ENCODE results near the gene LCORL. TPM values are rescaled to one million over a fixed set of nuclear protein-coding genes. Genes with fewer than 3 reads are reported as not detected.

Gene LCORL
- polyA plus RNA-seq, 2 of the 4 experiments (the other 2 are of a cell fraction), result 6.4 to 9.7 TPM

- TF ChIP-seq CBX8 (IDR thresholded peaks at IDR 0.05), result no peak
These were observed 97.4 kb downstream of the LCORL start (continued) for GRCh38 chr4:17924189-17924588.

GRCh38 chr4:17921451-17921850, 100.1 kb downstream of the LCORL start:
- Histone ChIP-seq H3K4me1 (no peaks in the 10 kb centered on the region), H3K27ac (no peak overlapping the region), H3K4me3 (no peak overlapping the region), H3K4me2 (no peak overlapping the region), H3K9me3 (no peaks in the 10 kb centered on the region)
- TF ChIP-seq MAFK (IDR thresholded peaks at IDR 0.05; ENCODE audit: partially characterized antibody) (no peak), BCL3 (IDR thresholded peaks at IDR 0.05) (no peak), NPAS2 (CRISPR knock-in tag; IDR thresholded peaks at IDR 0.05; ENCODE audit: borderline replicate concordance) (no peak), FOXS1 (CRISPR knock-in tag; IDR thresholded peaks at IDR 0.05) (no peak), TFCP2L1 (CRISPR knock-in tag; IDR thresholded peaks at IDR 0.05) (no peak), REST (IDR thresholded peaks at IDR 0.05) (no peak), SREBF2 (IDR thresholded peaks at IDR 0.05) (no peak), POLR2A (IDR thresholded peaks at IDR 0.05; ENCODE audit: low read length) (no peak), HMGXB4 (CRISPR knock-in tag; IDR thresholded peaks at IDR 0.05; ENCODE audit: borderline replicate concordance) (no peak), MAX (IDR thresholded peaks at IDR 0.05) (no peak), ESRRA (IDR thresholded peaks at IDR 0.05; ENCODE audit: borderline replicate concordance, low read length) (no peak), KDM1A (IDR thresholded peaks at IDR 0.05; ENCODE audit: low read depth) (no peak), MAZ (IDR thresholded peaks at IDR 0.05; ENCODE audit: borderline replicate concordance, low read depth, low read length) (no peak), NR3C1 (IDR thresholded peaks at IDR 0.05) (no peak), FOSB (CRISPR knock-in tag; IDR thresholded peaks at IDR 0.05) (no peak), EHMT2 (IDR thresholded peaks at IDR 0.05; ENCODE audit: low read depth) (no peak), CBX2 (IDR thresholded peaks at IDR 0.05; ENCODE audit: borderline replicate concordance, low read depth) (no peak)
- ATAC-seq (no peak), FAIRE-seq (no peak), DNase-seq (ENCODE audit: low read depth in 1 of 2, low spot score in 1 of 2) (no peak)
- 85% methylated on average over 1 of the region's 1 CpG for WGBS (ENCODE audit: missing lambda C conversion rate)
- POLR2A ChIA-PET, result no interaction called here
- CTCF ChIA-PET, result no interaction called here

- ChIA-PET POLR2A (no interaction called here), CTCF (no interaction called here)
- Histone ChIP-seq H3K4me1 (no peaks in the 10 kb centered on the region), H3K4me2 (no peak overlapping the region), H3K4me3 (no peak overlapping the region), H3K9me3 (no peaks in the 10 kb centered on the region), H3K27ac (no peak overlapping the region)
- ATAC-seq (no peak), DNase-seq (ENCODE audit: low read depth in 1 of 2, low spot score in 1 of 2) (no peak), FAIRE-seq (no peak)
- 86% methylated on average over 1 of the region's 1 CpG for WGBS (ENCODE audit: missing lambda C conversion rate)
- TF ChIP-seq RFX5 (IDR thresholded peaks at IDR 0.05) (no peak), CBX8 (IDR thresholded peaks at IDR 0.05) (no peak), RNF2 (IDR thresholded peaks at IDR 0.05; ENCODE audit: borderline replicate concordance, low read depth) (no peak), HDAC2 (IDR thresholded peaks at IDR 0.05) (no peak), NFE2L2 (conservative IDR thresholded peaks at IDR 0.05; ENCODE audit: low read length) (no peak), CBX2 (IDR thresholded peaks at IDR 0.05; ENCODE audit: borderline replicate concordance, low read depth) (no peak), GATA3 (IDR thresholded peaks at IDR 0.05; ENCODE audit: borderline replicate concordance) (no peak), E2F6 (IDR thresholded peaks at IDR 0.05; ENCODE audit: borderline replicate concordance, low read depth) (no peak), RAD21 (conservative IDR thresholded peaks at IDR 0.05 in 1 of 2, IDR thresholded peaks at IDR 0.05 in 1 of 2) (no peak), MAX (IDR thresholded peaks at IDR 0.05) (no peak), REST (IDR thresholded peaks at IDR 0.05) (no peak), FOXS1 (CRISPR knock-in tag; IDR thresholded peaks at IDR 0.05) (no peak)
These were observed 100.9 kb downstream of the LCORL start for GRCh38 chr4:17920681-17921080.

All from A549 (cell line).